OCI-LY7 (cell line): ENCODE results near the gene TBC1D5. TPM values are rescaled to one million over a fixed set of nuclear protein-coding genes. Genes with fewer than 3 reads are reported as not detected.

Experiments
- BruUV-seq: library from RNA; stranded (reverse); fragments of 400-500 nt; replicated peaks from 2 replicates; lab custom pipeline; 2021; lab: Mats Ljungman, UMichigan
- CTCF ChIA-PET: fragments of 300-600 bp; sonication (Branson Sonifier 250); formaldehyde crosslinking; loops from one replicate; lab custom pipeline; 2022; ENCODE audit warnings: antibody characterized with exemption; ENCODE audit not compliant: unreplicated experiment; lab: Charles Lee
- POLR2A ChIA-PET: fragments of 300-600 bp; sonication (Branson Sonifier 250); formaldehyde crosslinking; loops from one replicate; lab custom pipeline; 2022; ENCODE audit warnings: antibody characterized with exemption; lab: Charles Lee
- DNase-seq: peaks from one replicate; pipeline ENCODE4 v3.0.0-alpha.2; 2015; ENCODE audit warnings: low spot score
- H2AFZ ChIP-seq: fragments of 200-600 bp; sonication (generic), shearing (Covaris generic); 2 replicates; pipeline ENCODE4 v1.6.1; 2014; ENCODE audit warnings: mild to moderate bottlenecking, antibody characterized with exemption, low read length, moderate library complexity
- H3K27ac ChIP-seq: fragments of 200-600 bp; sonication (generic); 2 replicates; pipeline ENCODE4 v1.5.1; 2014; ENCODE audit warnings: mixed run types, low read depth, mild to moderate bottlenecking, moderate library complexity, low read length, inconsistent platforms; ENCODE audit not compliant: poor library complexity, severe bottlenecking
- H3K36me3 ChIP-seq: fragments of 200-600 bp; sonication (generic); 2 replicates; pipeline ENCODE4 v1.6.1; 2014; ENCODE audit warnings: mild to moderate bottlenecking, antibody characterized with exemption, low read length, moderate library complexity, mixed read lengths; ENCODE audit not compliant: insufficient read depth
- H3K4me1 ChIP-seq: fragments of 200-600 bp; sonication (generic); 2 replicates; pipeline ENCODE4 v1.5.1; 2014; ENCODE audit warnings: mild to moderate bottlenecking, low read length; ENCODE audit not compliant: insufficient read depth, poor library complexity, severe bottlenecking
- H3K4me2 ChIP-seq: fragments of 200-600 bp; sonication (generic); 2 replicates; pipeline ENCODE4 v1.6.1; 2014; ENCODE audit warnings: mild to moderate bottlenecking, low read length
- H3K4me3 ChIP-seq: fragments of 200-600 bp; sonication (generic); 2 replicates; pipeline ENCODE4 v1.5.1; 2014; ENCODE audit warnings: mild to moderate bottlenecking, low read depth, low read length; ENCODE audit not compliant: poor library complexity, severe bottlenecking
- H3K79me2 ChIP-seq: fragments of 200-600 bp; sonication (generic); 2 replicates; pipeline ENCODE4 v1.6.1; 2016; ENCODE audit warnings: low read depth, mild to moderate bottlenecking, low read length, moderate library complexity, mixed read lengths; ENCODE audit not compliant: insufficient read depth
- H3K9me2 ChIP-seq: fragments of 200-600 bp; sonication (generic); 2 replicates; pipeline ENCODE4 v1.6.1; 2016; ENCODE audit warnings: mild to moderate bottlenecking, low read length, mixed read lengths; ENCODE audit not compliant: insufficient read depth
- H3K9me3 ChIP-seq: fragments of 200-600 bp; sonication (generic); 2 replicates; pipeline ENCODE4 v1.6.1; 2014; ENCODE audit warnings: mild to moderate bottlenecking, mixed run types, low read length, mixed read lengths
- H4K20me1 ChIP-seq: fragments of 200-600 bp; sonication (generic); 2 replicates; pipeline ENCODE4 v1.6.1; 2014; ENCODE audit warnings: mild to moderate bottlenecking, antibody characterized with exemption, low read length, moderate library complexity, mixed read lengths; ENCODE audit not compliant: insufficient read depth
- CTCF ChIP-seq: fragments of 200-600 bp; sonication (generic); conservative IDR thresholded peaks from 2 replicates; pipeline ENCODE4 v1.5.1; 2014; ENCODE audit warnings: mild to moderate bottlenecking, antibody characterized with exemption, low read length, moderate library complexity, mixed read lengths
- EZH2phosphoT487 ChIP-seq: fragments of 200-600 bp; sonication (generic); IDR thresholded peaks from 2 replicates; pipeline ENCODE4 v1.6.1; 2018; ENCODE audit warnings: low read depth, borderline replicate concordance, mild to moderate bottlenecking, mixed run types, antibody characterized with exemption, low read length, moderate library complexity, mixed read lengths
- intact Hi-C: fragments of 100-400 bp; cut with micrococcal nuclease; formaldehyde crosslinking; loops from one replicate; pipeline ENCODE4 v1.10.0; 2022; ENCODE audit not compliant: unreplicated experiment
- total RNA-seq, 2 experiments: library from RNA; depleted of rRNA in 1 of 2; stranded (reverse); fragments of >200 nt in 1 of 2; shearing (Covaris generic) in 1 of 2; gene quantifications; 2 replicates each; pipeline ENCODE4 v1.2.3, GENCODE V29; 2014 to 2022

TBC1D5 gene
- total RNA-seq, 2 experiments from 2014 or later, result 78.5 to 82.4 TPM

- Histone ChIP-seq H3K9me3 (no peaks in the 10 kb centered on the region), H3K4me1 (peaks cover 41% of the 10 kb centered on the region), H3K79me2 (no peaks in the 10 kb centered on the region), H4K20me1 (no peaks in the 10 kb centered on the region), H2AFZ (peak overlapping the region; percentile 83), H3K9me2 (no peaks in the 10 kb centered on the region), H3K4me2 (peak overlapping the region; percentile 53), H3K36me3 (no peaks in the 10 kb centered on the region), H3K4me3 (peak overlapping the region; percentile 48), H3K27ac (no peak overlapping the region)
- ChIA-PET POLR2A (interaction anchor here (2.3 kb wide), 1 partner anchor 11 kb away, joined by 8 read pairs; no protein-coding TSS in a partner anchor), CTCF (no interaction called here)
- intact Hi-C loops, result loop anchor here (10.0 kb wide), 2 partner anchors 855 to 1375 kb away; no protein-coding TSS in a partner anchor
- TF ChIP-seq EZH2phosphoT487 (no peak), CTCF (no peak)
- BruUV-seq, result no TSS peak
- DNase-seq, result no peak
These were observed 7.4 kb upstream of the TBC1D5 start for GRCh38 chr3:17749705-17750293.

GRCh38 chr3:17749281-17749680 is 6.8 kb upstream of the TBC1D5 start:
- ChIA-PET POLR2A (interaction anchor here (0.6 to 2.3 kb wide), 4 partner anchors 11 to 305 kb away, joined by 3 to 8 read pairs (median 4); no protein-coding TSS in a partner anchor), CTCF (no interaction called here)
- H3K27ac ChIP-seq, result no peak overlapping the region
- H4K20me1 ChIP-seq, result no peaks in the 10 kb centered on the region
- H3K9me2 ChIP-seq, result no peaks in the 10 kb centered on the region
- H3K9me3 ChIP-seq, result no peaks in the 10 kb centered on the region
- DNase-seq, result peak; percentile 45
- BruUV-seq, result no TSS peak
- no peak for TF ChIP-seq CTCF
- TF ChIP-seq EZH2phosphoT487, result no peak
- H3K79me2 ChIP-seq, result no peaks in the 10 kb centered on the region
- peak overlapping the region; percentile 53 for H3K4me2 ChIP-seq
- intact Hi-C loops, result loop anchor here (10.0 kb wide), 2 partner anchors 854 to 1374 kb away; no protein-coding TSS in a partner anchor
- peak overlapping the region; percentile 48 for H3K4me3 ChIP-seq
- H3K4me1 ChIP-seq, result peaks cover 42% of the 10 kb centered on the region
- H2AFZ ChIP-seq, result peak overlapping the region; percentile 83
- no peaks in the 10 kb centered on the region for H3K36me3 ChIP-seq

GRCh38 chr3:17747890-17748247 is 5.4 kb upstream of the TBC1D5 start:
- Histone ChIP-seq H3K9me3 (no peaks in the 10 kb centered on the region), H3K9me2 (no peaks in the 10 kb centered on the region), H3K4me3 (peak overlapping the region; percentile 27), H3K4me1 (peaks cover 54% of the 10 kb centered on the region), H2AFZ (peak overlapping the region; percentile 78), H3K4me2 (peak overlapping the region; percentile 72), H3K27ac (peak overlapping the region; percentile 58), H3K36me3 (no peaks in the 10 kb centered on the region), H4K20me1 (no peaks in the 10 kb centered on the region), H3K79me2 (peaks cover 3% of the 10 kb centered on the region; the same call in 1 of the 2 replicates)
- no peak for DNase-seq
- ChIA-PET POLR2A (interaction anchor here (0.7 to 2.3 kb wide), 11 partner anchors 10 to 1002 kb away, joined by 3 to 8 read pairs (median 4); no protein-coding TSS in a partner anchor), CTCF (no interaction called here)
- intact Hi-C loops, result loop anchor here (10.0 kb wide), 2 partner anchors 853 to 1373 kb away; no protein-coding TSS in a partner anchor
- no peak for TF ChIP-seq EZH2phosphoT487
- no peak for TF ChIP-seq CTCF
- no TSS peak for BruUV-seq
